Ovary (tissue), 9 donors: Measurements from ENCODE around the gene SLC22A1. TPM values are rescaled to one million over a fixed set of nuclear protein-coding genes. Genes with fewer than 3 reads are reported as not detected.
A peak's percentile ranks its signal among the peaks of the same experiment; 100 is the strongest.

ENCODE experiments used
- DNase-seq, 5 donors: peaks; one replicate each; pipeline ENCODE4 v3.0.0-alpha.2; 2019 to 2020
- H3K27ac ChIP-seq, 2 donors: fragments of 200-600 bp; one replicate each; pipeline versions ENCODE4 v1.5.1 to v1.8.0; 2019 to 2022
- H3K27me3 ChIP-seq: fragments of 200-600 bp; one replicate; pipeline ENCODE4 v1.8.0; 2022
- H3K36me3 ChIP-seq: fragments of 200-600 bp; sonication (generic); one replicate; pipeline ENCODE4 v1.5.1; 2019
- H3K4me1 ChIP-seq: one replicate; pipeline ENCODE4 v1.8.1; 2013; ENCODE audit warnings: mild to moderate bottlenecking, moderate library complexity; ENCODE audit not compliant: insufficient read depth
- H3K4me3 ChIP-seq: fragments of 200-600 bp; sonication (generic); one replicate; pipeline ENCODE4 v1.5.1; 2017
- H3K9me3 ChIP-seq, 2 donors: fragments of 200-600 bp in 1 of 2; sonication (generic) in 1 of 2; one replicate each; pipeline versions ENCODE4 v1.5.1 to v1.8.1; 2013 to 2019; ENCODE audit warnings: mild to moderate bottlenecking in 1 of 2, moderate library complexity in 1 of 2
- CTCF ChIP-seq, 3 donors: fragments of 450-650 bp in 2 of 3; fragments of 200-600 bp in 1 of 3; IDR thresholded peaks; one replicate each; pipeline versions ENCODE4 v1.5.1 to v1.8.0; 2016 to 2022; ENCODE audit warnings: antibody characterized with exemption in 3 of 3, mild to moderate bottlenecking in 1 of 3
- EP300 ChIP-seq: sonication (generic); formaldehyde crosslinking; IDR thresholded peaks from one replicate; pipeline ENCODE4 v1.6.1; 2017; ENCODE audit warnings: antibody characterized with exemption
- POLR2A ChIP-seq: fragments of 450-650 bp; IDR thresholded peaks from one replicate; pipeline ENCODE4 v1.6.1; 2017; ENCODE audit warnings: antibody characterized with exemption, mild to moderate bottlenecking, moderate library complexity
- WGBS, 3 donors: extraction: QIAGEN DNeasy Blood & Tissue Kit in 1 of 3; methylation state at CpG; one replicate each; pipeline versions ENCODE4 v1.1.5 to v1.1.7; 2013 to 2017; 5-methylcytosine and 5-hydroxymethylcytosine counted together
- intact Hi-C, 4 donors: fragments of 100-400 bp; cut with DNase I; formaldehyde crosslinking; loops; one replicate each; pipeline versions ENCODE4 v1.11.0 to v1.15.1; 2022 to 2023
- polyA plus RNA-seq, 2 donors: library from polyadenylated mRNA; stranded (reverse); fragments of 200-250 nt in 1 of 2; fragments of 350-450 nt in 1 of 2; fragmentation: Illumina TruSeq in 1 of 2; extraction: RNeasy Lipid Tissue Mini Kit (QIAGEN cat#74804) in 1 of 2; gene quantifications; one replicate each; pipeline ENCODE4 v1.2.3, GENCODE V29; 2013 to 2014
- total RNA-seq, 7 donors: library from RNA; depleted of rRNA in 2 of 7; stranded (reverse); fragments of >200 nt in 2 of 7; fragmentation: NEBNext Ultra II Directional in 3 of 7; extraction: Animal tissue kit (Norgen Biotek cat#: 25700) in 3 of 7; gene quantifications; one replicate each; pipeline versions ENCODE4 v1.1.0 to v1.2.4, GENCODE V29; 2016 to 2023
- donor health status: DM: no; HTN: no; CAD: no; lungs with moderate emphysema.
- donor health status: DM: no; HTN: no; CAD: no.
- donor health status: Bipolar disorder and iron deficiency.
- donor health status: DM: yes; HTN: yes; CAD: no.
- donor health status: DM: no; HTN: no; CAD: no.
- donor health status: DM: yes; HTN: yes; CAD: no.

SLC22A1 gene
- total and polyA plus RNA-seq, 9 donors: 0.23 to 2.4 (median 1.1) TPM; not detected in 1

- Histone ChIP-seq H3K9me3 (no peaks in the 10 kb centered on the region), H3K27ac (no peak overlapping the region), H3K36me3 (no peaks in the 10 kb centered on the region), H3K27me3 (no peaks in the 10 kb centered on the region), H3K4me1 (no peaks in the 10 kb centered on the region), H3K4me3 (no peak overlapping the region)
- intact Hi-C loops: loop anchor here in 1 of 4 donors (10.0 kb wide), 1 partner anchor 324 kb away; no protein-coding TSS in a partner anchor
- TF ChIP-seq EP300 (no peak), POLR2A (no peak), CTCF (IDR thresholded peaks at IDR 0.05) (no peak)
- 89 to 94% (median 93%) methylated on average over 13 of the region's 13 CpGs for WGBS, 3 donors
- no peak for DNase-seq
Observed at GRCh38 chr6:160130729-160131484, 9.3 kb downstream of the SLC22A1 start.

GRCh38 chr6:160131636-160132296 lies 10.2 kb downstream of the SLC22A1 start:
- H3K27ac ChIP-seq: no peak overlapping the region
- TF ChIP-seq EP300 (no peak), POLR2A (no peak), CTCF (IDR thresholded peaks at IDR 0.05) (no peak)

GRCh38 chr6:160132297-160132637 lies 10.7 kb downstream of the SLC22A1 start:
- Histone ChIP-seq H3K4me1 (no peaks in the 10 kb centered on the region), H3K27me3 (no peaks in the 10 kb centered on the region), H3K27ac (no peak overlapping the region), H3K9me3 (no peaks in the 10 kb centered on the region), H3K4me3 (no peak overlapping the region), H3K36me3 (no peaks in the 10 kb centered on the region)
- intact Hi-C loops: loop anchor here in 1 of 4 donors (10.0 kb wide), 1 partner anchor 323 kb away; no protein-coding TSS in a partner anchor
- DNase-seq: no peak
- WGBS, 3 donors: 76 to 80% (median 76%) methylated on average over 4 of the region's 4 CpGs
- no peak for TF ChIP-seq CTCF (IDR thresholded peaks at IDR 0.05)
- no peak for TF ChIP-seq POLR2A

More at GRCh38 chr6:160131636-160132296, 10.2 kb downstream of the SLC22A1 start:
- no peaks in the 10 kb centered on the region for H3K27me3 ChIP-seq
- DNase-seq: no peak
- intact Hi-C loops: loop anchor here in 1 of 4 donors (10.0 kb wide), 1 partner anchor 323 kb away; no protein-coding TSS in a partner anchor
- H3K36me3 ChIP-seq: no peaks in the 10 kb centered on the region
- no peaks in the 10 kb centered on the region for H3K4me1 ChIP-seq
- WGBS, 3 donors: 96 to 97% (median 96%) methylated on average over 19 of the region's 19 CpGs
- no peaks in the 10 kb centered on the region for H3K9me3 ChIP-seq
- no peak overlapping the region for H3K4me3 ChIP-seq

GRCh38 chr6:160132776-160133338 lies 11.2 kb downstream of the SLC22A1 start:
- Histone ChIP-seq H3K4me1 (peaks cover 1% of the 10 kb centered on the region), H3K27me3 (no peaks in the 10 kb centered on the region), H3K36me3 (no peaks in the 10 kb centered on the region), H3K27ac (peak overlapping the region in 1 of 2 donors; percentile 30), H3K9me3 (no peaks in the 10 kb centered on the region), H3K4me3 (no peak overlapping the region)
- intact Hi-C loops: loop anchor here in 1 of 4 donors (10.0 kb wide), 1 partner anchor 322 kb away; no protein-coding TSS in a partner anchor
- TF ChIP-seq EP300: no peak
- DNase-seq: no peak
- 32 to 39% (median 32%) methylated on average over 12 of the region's 12 CpGs for WGBS, 3 donors
